ENCODE data around the gene ACSM3.
"Not testable (repeated sequence)": the region's sequence is repeated elsewhere in the genome, so short reads cannot be mapped to it uniquely, and the experiment has no call there.

ACSM3 gene

DNA sequence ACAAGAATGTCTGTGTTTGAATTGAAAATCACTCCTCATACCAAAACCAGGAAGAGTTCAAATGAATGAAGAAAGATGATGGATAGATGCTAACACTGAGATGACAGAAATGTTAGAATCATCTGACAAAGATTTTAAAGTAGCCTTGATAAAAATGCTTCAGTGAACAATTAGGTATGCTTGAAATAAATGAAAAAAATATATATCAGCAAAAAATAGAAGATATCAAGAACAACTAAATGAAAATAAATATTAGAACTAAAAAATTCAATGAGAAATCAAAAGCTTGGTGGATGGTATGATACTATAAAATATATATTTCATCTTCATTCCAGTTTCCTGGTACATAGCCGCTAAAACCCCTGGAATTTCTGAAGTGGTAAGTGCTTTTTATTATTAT, 8.6 kb upstream of the ACSM3 start:
- Histone ChIP-seq H2AFZ (ENCODE audit: low read depth, low read length) (no peak overlapping the region), H3K79me2 (ENCODE audit: low read length) (no peaks in the 10 kb centered on the region), H3K4me1 (ENCODE audit: low read length) (peaks cover under 1% of the 10 kb centered on the region; the same call in 1 of the 2 replicates), H3K27ac (ENCODE audit: low read length) (no peak overlapping the region), H3K4me2 (ENCODE audit: low read length) (no peak overlapping the region), H3K36me3 (replicated peaks; ENCODE audit: low read depth, low read length) (no peaks in the 10 kb centered on the region), H3K9ac (ENCODE audit: low read length) (no peak overlapping the region), H3K9me3 (ENCODE audit: insufficient read depth, low read length) (no peaks in the 10 kb centered on the region), H3K27me3 (ENCODE audit: low read depth, low read length) (no peaks in the 10 kb centered on the region), H4K20me1 (ENCODE audit: insufficient read depth, low read length) (no peaks in the 10 kb centered on the region), H3K4me3 (ENCODE audit: low read length) (no peak overlapping the region)
- TF ChIP-seq EZH2phosphoT487 (IDR thresholded peaks at IDR 0.05; ENCODE audit: low read depth) = no peak
- TF ChIP-seq, protein P1, sequence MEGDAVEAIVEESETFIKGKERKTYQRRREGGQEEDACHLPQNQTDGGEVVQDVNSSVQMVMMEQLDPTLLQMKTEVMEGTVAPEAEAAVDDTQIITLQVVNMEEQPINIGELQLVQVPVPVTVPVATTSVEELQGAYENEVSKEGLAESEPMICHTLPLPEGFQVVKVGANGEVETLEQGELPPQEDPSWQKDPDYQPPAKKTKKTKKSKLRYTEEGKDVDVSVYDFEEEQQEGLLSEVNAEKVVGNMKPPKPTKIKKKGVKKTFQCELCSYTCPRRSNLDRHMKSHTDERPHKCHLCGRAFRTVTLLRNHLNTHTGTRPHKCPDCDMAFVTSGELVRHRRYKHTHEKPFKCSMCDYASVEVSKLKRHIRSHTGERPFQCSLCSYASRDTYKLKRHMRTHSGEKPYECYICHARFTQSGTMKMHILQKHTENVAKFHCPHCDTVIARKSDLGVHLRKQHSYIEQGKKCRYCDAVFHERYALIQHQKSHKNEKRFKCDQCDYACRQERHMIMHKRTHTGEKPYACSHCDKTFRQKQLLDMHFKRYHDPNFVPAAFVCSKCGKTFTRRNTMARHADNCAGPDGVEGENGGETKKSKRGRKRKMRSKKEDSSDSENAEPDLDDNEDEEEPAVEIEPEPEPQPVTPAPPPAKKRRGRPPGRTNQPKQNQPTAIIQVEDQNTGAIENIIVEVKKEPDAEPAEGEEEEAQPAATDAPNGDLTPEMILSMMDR (IDR thresholded peaks at IDR 0.05; ENCODE audit: low read depth, low read length) = no peak

DNA sequence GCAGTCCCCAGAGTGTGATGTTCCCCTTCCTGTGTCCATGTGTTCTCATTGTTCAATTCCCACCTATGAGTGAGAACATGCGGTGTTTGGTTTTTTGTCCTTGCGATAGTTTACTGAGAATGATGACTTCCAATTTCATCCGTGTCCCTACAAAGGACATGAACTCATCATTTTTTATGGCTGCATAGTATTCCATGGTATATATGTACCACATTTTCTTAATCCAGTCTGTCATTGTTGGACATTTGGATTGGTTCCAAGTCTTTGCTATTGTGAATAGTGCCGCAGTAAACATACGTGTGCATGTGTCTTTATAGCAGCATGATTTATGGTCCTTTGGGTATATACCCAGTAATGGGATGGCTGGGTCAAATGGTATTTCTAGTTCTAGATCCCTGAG, 8.0 kb upstream of the ACSM3 start:
- H3K36me3 ChIP-seq (replicated peaks; ENCODE audit: low read depth, low read length); H3K4me1 ChIP-seq (ENCODE audit: low read length); H4K20me1 ChIP-seq (ENCODE audit: insufficient read depth, low read length); H3K27ac ChIP-seq (ENCODE audit: low read length); H3K79me2 ChIP-seq (ENCODE audit: low read length); H3K9ac ChIP-seq (ENCODE audit: low read length); H3K27me3 ChIP-seq (ENCODE audit: low read depth, low read length); H3K9me3 ChIP-seq (ENCODE audit: insufficient read depth, low read length); H3K4me3 ChIP-seq (ENCODE audit: low read length); H3K4me2 ChIP-seq (ENCODE audit: low read length); H2AFZ ChIP-seq (ENCODE audit: low read depth, low read length): not testable (repeated sequence)

- H3K36me3 ChIP-seq (replicated peaks; ENCODE audit: low read depth, low read length) = no peaks in the 10 kb centered on the region
- H3K4me2 ChIP-seq (ENCODE audit: low read length) = no peak overlapping the region
- H4K20me1 ChIP-seq (ENCODE audit: insufficient read depth, low read length) = no peaks in the 10 kb centered on the region
- no peak overlapping the region for H2AFZ ChIP-seq (ENCODE audit: low read depth, low read length)
- no peak overlapping the region for H3K27ac ChIP-seq (ENCODE audit: low read length)
- H3K9me3 ChIP-seq (ENCODE audit: insufficient read depth, low read length) = no peaks in the 10 kb centered on the region
- peaks cover 18% of the 10 kb centered on the region for H3K4me1 ChIP-seq (ENCODE audit: low read length)
- H3K9ac ChIP-seq (ENCODE audit: low read length) = no peak overlapping the region
- no peaks in the 10 kb centered on the region for H3K27me3 ChIP-seq (ENCODE audit: low read depth, low read length)
- no peaks in the 10 kb centered on the region for H3K79me2 ChIP-seq (ENCODE audit: low read length)
- no peak overlapping the region for H3K4me3 ChIP-seq (ENCODE audit: low read length)
- no peak for TF ChIP-seq EZH2phosphoT487 (IDR thresholded peaks at IDR 0.05; ENCODE audit: low read depth)
- TF ChIP-seq, protein P1 (IDR thresholded peaks at IDR 0.05; ENCODE audit: low read depth, low read length) = no peak
These were observed 3.5 kb upstream of the ACSM3 start for GRCh38 chr16:20760346-20760745.

DNA sequence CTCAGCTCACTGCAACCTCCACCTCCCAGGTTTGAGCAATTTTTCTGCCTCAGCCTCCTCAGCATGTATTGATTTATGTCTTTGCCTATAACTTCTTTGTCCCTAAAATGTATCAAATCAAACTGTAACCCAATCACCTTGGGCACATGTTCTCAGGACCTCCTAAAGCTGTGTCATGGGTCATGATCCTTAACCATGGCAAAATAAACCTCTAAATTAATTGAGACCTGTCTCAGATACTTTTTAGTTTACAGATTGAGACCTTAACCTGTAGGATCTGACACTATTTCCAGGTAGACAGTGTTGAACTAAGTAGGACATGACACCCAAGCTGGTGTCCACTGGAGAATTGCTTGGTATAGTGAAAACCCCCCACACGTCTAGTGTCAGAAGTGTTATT, 2.6 kb upstream of the ACSM3 start:
- TF ChIP-seq EZH2phosphoT487 (IDR thresholded peaks at IDR 0.05; ENCODE audit: low read depth) = no peak
- TF ChIP-seq, protein P1 (IDR thresholded peaks at IDR 0.05; ENCODE audit: low read depth, low read length) = no peak
- Histone ChIP-seq H3K9ac (ENCODE audit: low read length) (no peak overlapping the region), H3K79me2 (ENCODE audit: low read length) (no peaks in the 10 kb centered on the region), H2AFZ (ENCODE audit: low read depth, low read length) (no peak overlapping the region), H3K4me3 (ENCODE audit: low read length) (no peak overlapping the region), H3K9me3 (ENCODE audit: insufficient read depth, low read length) (no peaks in the 10 kb centered on the region), H3K4me1 (ENCODE audit: low read length) (peaks cover 18% of the 10 kb centered on the region), H3K4me2 (ENCODE audit: low read length) (no peak overlapping the region), H3K27ac (ENCODE audit: low read length) (no peak overlapping the region), H4K20me1 (ENCODE audit: insufficient read depth, low read length) (no peaks in the 10 kb centered on the region), H3K36me3 (replicated peaks; ENCODE audit: low read depth, low read length) (no peaks in the 10 kb centered on the region), H3K27me3 (ENCODE audit: low read depth, low read length) (no peaks in the 10 kb centered on the region)
